ENCODE data around the gene RALGPS1.
"Not testable (repeated sequence)": the region's sequence is repeated elsewhere in the genome, so short reads cannot be mapped to it uniquely, and the experiment has no call there.

RALGPS1 gene

GRCh38 chr9:127139775-127140174 lies 225.2 kb downstream of the RALGPS1 start:
- Histone ChIP-seq H3K9ac (no peak overlapping the region), H3K36me3 (no peaks in the 10 kb centered on the region), H3K4me2 (no peak overlapping the region), H3K4me3 (no peak overlapping the region), H3K27ac (no peak overlapping the region), H3K9me3 (replicated peaks in 1 of 11) (no peaks in the 10 kb centered on the region), H3K27me3 (peaks cover 0 to 40% (median 0%) of the 10 kb centered on the region in 11 experiments; a peak in 5 of 22 replicates), H4K20me1 (no peaks in the 10 kb centered on the region), H3K4me1 (peaks cover 0 to 23% (median 0%) of the 10 kb centered on the region in 10 experiments; a peak in 8 of 20 replicates)
- TF ChIP-seq Cebpa-rat (IDR thresholded peaks at IDR 0.05), result no peak

GRCh38 chr9:127140181-127140580 lies 225.6 kb downstream of the RALGPS1 start:
- Histone ChIP-seq H3K27me3 (peaks cover 0 to 36% (median 0%) of the 10 kb centered on the region in 11 experiments; a peak in 5 of 22 replicates), H3K4me2 (no peak overlapping the region), H3K9me3 (replicated peaks in 1 of 11) (no peaks in the 10 kb centered on the region), H4K20me1 (no peaks in the 10 kb centered on the region), H3K9ac (no peak overlapping the region), H3K36me3 (no peaks in the 10 kb centered on the region), H3K4me1 (peaks cover 0 to 19% (median 0%) of the 10 kb centered on the region in 10 experiments; a peak in 6 of 20 replicates), H3K4me3 (no peak overlapping the region), H3K27ac (no peak overlapping the region)
- TF ChIP-seq Cebpa-rat (IDR thresholded peaks at IDR 0.05), result no peak

- no peak for TF ChIP-seq Cebpa-rat (IDR thresholded peaks at IDR 0.05)
- no peak overlapping the region for H3K4me3 ChIP-seq
Measured at GRCh38 chr9:127140842-127141675, 226.5 kb downstream of the RALGPS1 start.

GRCh38 chr9:127142291-127142690 lies 227.7 kb downstream of the RALGPS1 start:
- TF ChIP-seq Cebpa-rat (IDR thresholded peaks at IDR 0.05), result no peak
- Histone ChIP-seq H4K20me1 (no peaks in the 10 kb centered on the region), H3K27ac (no peak overlapping the region)

More at GRCh38 chr9:127140842-127141675, 226.5 kb downstream of the RALGPS1 start:
- Histone ChIP-seq H3K9ac (no peak overlapping the region), H4K20me1 (no peaks in the 10 kb centered on the region), H3K9me3 (replicated peaks in 1 of 11) (no peaks in the 10 kb centered on the region), H3K4me1 (peaks cover 0 to 10% (median 0%) of the 10 kb centered on the region in 10 experiments; a peak in 3 of 20 replicates), H3K4me2 (no peak overlapping the region), H3K27ac (no peak overlapping the region), H3K27me3 (peaks cover 0 to 28% (median 0%) of the 10 kb centered on the region in 11 experiments; a peak in 2 of 22 replicates), H3K36me3 (no peaks in the 10 kb centered on the region)

GRCh38 chr9:127142931-127143464 lies 228.4 kb downstream of the RALGPS1 start:
- H3K27ac ChIP-seq, result no peak overlapping the region

More at GRCh38 chr9:127142291-127142690, 227.7 kb downstream of the RALGPS1 start:
- H3K4me3 ChIP-seq, result no peak overlapping the region
- H3K9me3 ChIP-seq (replicated peaks in 1 of 11), result 0 out of 22 replicates have a peak, but pooled peaks cover 0 to 4% (median 0%) of the 10 kb centered on the region in 11 experiments
- H3K27me3 ChIP-seq, result peaks cover 0 to 16% (median 0%) of the 10 kb centered on the region in 11 experiments; a peak in 1 of 22 replicates
- peaks cover 0 to 4% (median 0%) of the 10 kb centered on the region in 10 experiments; a peak in 1 of 20 replicates for H3K4me1 ChIP-seq
- H3K4me2 ChIP-seq, result no peak overlapping the region
- no peaks in the 10 kb centered on the region for H3K36me3 ChIP-seq
- H3K9ac ChIP-seq, result no peak overlapping the region

GRCh38 chr9:127143920-127144465 lies 229.4 kb downstream of the RALGPS1 start:
- no peak overlapping the region for H3K9ac ChIP-seq
- no peak overlapping the region for H3K27ac ChIP-seq
- H3K4me3 ChIP-seq, result no peak overlapping the region
- no peaks in the 10 kb centered on the region for H3K4me1 ChIP-seq
- H3K4me2 ChIP-seq, result no peak overlapping the region
- H4K20me1 ChIP-seq, result no peaks in the 10 kb centered on the region
- 0 out of 22 replicates have a peak, but pooled peaks cover 0 to 4% (median 0%) of the 10 kb centered on the region in 11 experiments for H3K9me3 ChIP-seq (replicated peaks in 1 of 11)
- no peaks in the 10 kb centered on the region for H3K36me3 ChIP-seq
- H3K27me3 ChIP-seq, result 0 out of 22 replicates have a peak, but pooled peaks cover 0 to 7% (median 0%) of the 10 kb centered on the region in 11 experiments
- TF ChIP-seq Cebpa-rat (IDR thresholded peaks at IDR 0.05), result no peak

More at GRCh38 chr9:127142931-127143464, 228.4 kb downstream of the RALGPS1 start:
- 0 out of 22 replicates have a peak, but pooled peaks cover 0 to 9% (median 0%) of the 10 kb centered on the region in 11 experiments for H3K27me3 ChIP-seq
- H3K4me2 ChIP-seq, result no peak overlapping the region
- H4K20me1 ChIP-seq, result no peaks in the 10 kb centered on the region
- no peaks in the 10 kb centered on the region for H3K4me1 ChIP-seq
- no peak for TF ChIP-seq Cebpa-rat (IDR thresholded peaks at IDR 0.05)
- H3K4me3 ChIP-seq, result no peak overlapping the region
- no peaks in the 10 kb centered on the region for H3K36me3 ChIP-seq
- H3K9me3 ChIP-seq (replicated peaks in 1 of 11), result 0 out of 22 replicates have a peak, but pooled peaks cover 0 to 4% (median 0%) of the 10 kb centered on the region in 11 experiments
- H3K9ac ChIP-seq, result no peak overlapping the region

- no peak overlapping the region for H3K9ac ChIP-seq
- H3K27me3 ChIP-seq, result peaks cover 0 to 15% (median 0%) of the 10 kb centered on the region in 11 experiments; a peak in 2 of 22 replicates
- H3K36me3 ChIP-seq, result no peaks in the 10 kb centered on the region
- TF ChIP-seq Cebpa-rat (IDR thresholded peaks at IDR 0.05), result no peak
- H3K27ac ChIP-seq, result no peak overlapping the region
- no peaks in the 10 kb centered on the region for H3K4me1 ChIP-seq
- H3K9me3 ChIP-seq (replicated peaks in 1 of 11), result 0 out of 22 replicates have a peak, but pooled peaks cover 0 to 4% (median 0%) of the 10 kb centered on the region in 11 experiments
- no peaks in the 10 kb centered on the region for H4K20me1 ChIP-seq
- no peak overlapping the region for H3K4me3 ChIP-seq
- no peak overlapping the region for H3K4me2 ChIP-seq
Measured at GRCh38 chr9:127144670-127145445, 230.3 kb downstream of the RALGPS1 start.

- H3K27ac ChIP-seq; H3K9ac ChIP-seq; H3K36me3 ChIP-seq; H4K20me1 ChIP-seq; H3K9me3 ChIP-seq (replicated peaks in 1 of 11); H3K4me3 ChIP-seq; H3K4me2 ChIP-seq; H3K4me1 ChIP-seq: not testable (repeated sequence)
- H3K27me3 ChIP-seq, result peaks cover 0 to 15% (median 0%) of the 10 kb centered on the region in 11 experiments; a peak in 2 of 22 replicates
Measured at GRCh38 chr9:127146841-127147240, 232.3 kb downstream of the RALGPS1 start.
